ENCODE results near the gene PTPRC.

The PTPRC gene

GRCh38 chr1:198798923-198799386 lies 160.1 kb downstream of the PTPRC start:
- Histone ChIP-seq H3K27ac (ENCODE audit: insufficient read depth in 1 of 2, low read depth in 1 of 2, low read length in 2 of 2, poor library complexity in 1 of 2, severe bottlenecking in 2 of 2) (no peak overlapping the region), H3K9me3 (ENCODE audit: control extremely low read depth in 1 of 5, control insufficient read depth in 4 of 5, insufficient read depth in 2 of 5, low read depth in 1 of 5, low read length in 4 of 5) (peaks cover 3 to 32% (median 17%) of the 10 kb centered on the region in 5 experiments), H3K27me3 (replicated peaks in 2 of 5; ENCODE audit: control insufficient read depth in 4 of 5, insufficient read depth in 5 of 5, low read length in 4 of 5) (no peaks in the 10 kb centered on the region), H3K4me1 (ENCODE audit: control extremely low read depth in 1 of 4, control insufficient read depth in 4 of 4, insufficient read depth in 4 of 4, low read length in 3 of 4) (no peaks in the 10 kb centered on the region), H3K36me3 (ENCODE audit: control insufficient read depth in 4 of 4, insufficient read depth in 4 of 4, low read length in 3 of 4) (no peaks in the 10 kb centered on the region), H3K4me3 (ENCODE audit: control insufficient read depth in 1 of 7, extremely low read depth in 1 of 7, insufficient read depth in 4 of 7, low read depth in 2 of 7, low read length in 6 of 7) (no peak overlapping the region)
- no peak for DNase-seq
- WGBS (ENCODE audit: insufficient coverage), result no CpG with 5 or more reads among the region's 1 CpG
- CTCF ChIA-PET, result interaction anchor here (1.6 kb wide), 1 partner anchor 10 kb away, joined by 5 read pairs; no protein-coding TSS in a partner anchor
- POLR2A ChIA-PET, result no interaction called here

GRCh38 chr1:198805498-198806151 lies 166.8 kb downstream of the PTPRC start:
- Histone ChIP-seq H3K4me3 (ENCODE audit: control insufficient read depth in 1 of 7, extremely low read depth in 1 of 7, insufficient read depth in 4 of 7, low read depth in 2 of 7, low read length in 6 of 7) (no peak overlapping the region), H3K36me3 (ENCODE audit: control insufficient read depth in 4 of 4, insufficient read depth in 4 of 4, low read length in 3 of 4) (no peaks in the 10 kb centered on the region), H3K27me3 (replicated peaks in 2 of 5; ENCODE audit: control insufficient read depth in 4 of 5, insufficient read depth in 5 of 5, low read length in 4 of 5) (no peaks in the 10 kb centered on the region), H3K9me3 (ENCODE audit: control extremely low read depth in 1 of 5, control insufficient read depth in 4 of 5, insufficient read depth in 2 of 5, low read depth in 1 of 5, low read length in 4 of 5) (peaks cover 0 to 6% (median 0%) of the 10 kb centered on the region in 5 experiments), H3K4me1 (ENCODE audit: control extremely low read depth in 1 of 4, control insufficient read depth in 4 of 4, insufficient read depth in 4 of 4, low read length in 3 of 4) (no peaks in the 10 kb centered on the region), H3K27ac (ENCODE audit: insufficient read depth in 1 of 2, low read depth in 1 of 2, low read length in 2 of 2, poor library complexity in 1 of 2, severe bottlenecking in 2 of 2) (no peak overlapping the region)
- DNase-seq, result no peak
- WGBS (ENCODE audit: insufficient coverage), result 80% methylated on average over 1 of the region's 5 CpGs
- ChIA-PET CTCF (no interaction called here), POLR2A (no interaction called here)

GRCh38 chr1:198806861-198807260 lies 168.0 kb downstream of the PTPRC start:
- H3K4me1 ChIP-seq (ENCODE audit: control extremely low read depth in 1 of 4, control insufficient read depth in 4 of 4, insufficient read depth in 4 of 4, low read length in 3 of 4), result no peaks in the 10 kb centered on the region
- POLR2A ChIA-PET, result no interaction called here
- H3K36me3 ChIP-seq (ENCODE audit: control insufficient read depth in 4 of 4, insufficient read depth in 4 of 4, low read length in 3 of 4), result no peaks in the 10 kb centered on the region
- DNase-seq, result no peak
- H3K9me3 ChIP-seq (ENCODE audit: control extremely low read depth in 1 of 5, control insufficient read depth in 4 of 5, insufficient read depth in 2 of 5, low read depth in 1 of 5, low read length in 4 of 5), result peaks cover 0 to 6% (median 2%) of the 10 kb centered on the region in 5 experiments
- H3K4me3 ChIP-seq (ENCODE audit: control insufficient read depth in 1 of 7, extremely low read depth in 1 of 7, insufficient read depth in 4 of 7, low read depth in 2 of 7, low read length in 6 of 7), result no peak overlapping the region
- no peaks in the 10 kb centered on the region for H3K27me3 ChIP-seq (replicated peaks in 2 of 5; ENCODE audit: control insufficient read depth in 4 of 5, insufficient read depth in 5 of 5, low read length in 4 of 5)
- 100% methylated on average over 5 of the region's 5 CpGs for WGBS (ENCODE audit: insufficient coverage)
- no peak overlapping the region for H3K27ac ChIP-seq (ENCODE audit: insufficient read depth in 1 of 2, low read depth in 1 of 2, low read length in 2 of 2, poor library complexity in 1 of 2, severe bottlenecking in 2 of 2)
- CTCF ChIA-PET, result no interaction called here

Measured in common myeloid progenitor, CD34-positive (primary cell).